ENCODE results near the gene NECTIN2. TPM values are rescaled to one million over a fixed set of nuclear protein-coding genes. Genes with fewer than 3 reads are reported as not detected.
A peak's percentile ranks its signal among the peaks of the same experiment; 100 is the strongest.
"Not testable (repeated sequence)": the region's sequence is repeated elsewhere in the genome, so short reads cannot be mapped to it uniquely, and the experiment has no call there.

NECTIN2 gene
- total RNA-seq, 4 donors from 2014 or later: 63.2 to 126 (median 90.4) TPM

- H3K9me3 ChIP-seq: no peaks in the 10 kb centered on the region
- DNase-seq (ENCODE audit: low spot score in 2 of 2): no peak
- peaks cover 0 to 27% (median 0%) of the 10 kb centered on the region in 3 donors for H3K36me3 ChIP-seq
- WGBS, 2 donors: 95 to 100% methylated on average over 1 of the region's 1 CpG
- H3K4me1 ChIP-seq: peaks cover 0 to 62% (median 6%) of the 10 kb centered on the region in 4 donors
- no peak for TF ChIP-seq POLR2A (IDR thresholded peaks at IDR 0.05)
- no peak for TF ChIP-seq EP300 (IDR thresholded peaks at IDR 0.05)
- no peak for TF ChIP-seq CTCF (IDR thresholded peaks at IDR 0.05)
- H3K4me3 ChIP-seq: no peak overlapping the region
- peak overlapping the region in 1 of 4 donors; percentile 49 for H3K27ac ChIP-seq
- H3K27me3 ChIP-seq: no peaks in the 10 kb centered on the region
Measured at GRCh38 chr19:44855606-44856005, 9.5 kb downstream of the NECTIN2 start.

- peaks cover 0 to 52% (median 6%) of the 10 kb centered on the region in 4 donors for H3K4me1 ChIP-seq
- no peak overlapping the region for H3K4me3 ChIP-seq
- no peaks in the 10 kb centered on the region for H3K27me3 ChIP-seq
- H3K36me3 ChIP-seq: peaks cover 0 to 24% (median 0%) of the 10 kb centered on the region in 3 donors
- TF ChIP-seq POLR2A (IDR thresholded peaks at IDR 0.05) (no peak), CTCF (IDR thresholded peaks at IDR 0.05) (no peak), EP300 (IDR thresholded peaks at IDR 0.05) (no peak)
- 41 to 53% methylated on average over 10 of the region's 10 CpGs for WGBS, 2 donors
- no peaks in the 10 kb centered on the region for H3K9me3 ChIP-seq
- DNase-seq (ENCODE audit: low spot score in 2 of 2): no peak
- H3K27ac ChIP-seq: peak overlapping the region in 3 of 4 donors; percentile 11 to 49 (median 16)
Measured at GRCh38 chr19:44856421-44857083, 10.5 kb downstream of the NECTIN2 start.

GRCh38 chr19:44857837-44858236 is 11.7 kb downstream of the NECTIN2 start:
- Histone ChIP-seq H3K36me3 (peaks cover 0 to 20% (median 0%) of the 10 kb centered on the region in 3 donors), H3K27me3 (no peaks in the 10 kb centered on the region), H3K4me1 (peaks cover 0 to 42% (median 6%) of the 10 kb centered on the region in 4 donors), H3K4me3 (no peak overlapping the region), H3K27ac (no peak overlapping the region), H3K9me3 (no peaks in the 10 kb centered on the region)
- TF ChIP-seq CTCF (IDR thresholded peaks at IDR 0.05): no peak
- no peak for TF ChIP-seq POLR2A (IDR thresholded peaks at IDR 0.05)
- no peak for TF ChIP-seq EP300 (IDR thresholded peaks at IDR 0.05)
- DNase-seq (ENCODE audit: low spot score in 2 of 2): no peak
- WGBS, 2 donors: 77 to 80% methylated on average over 4 of the region's 4 CpGs

DNA sequence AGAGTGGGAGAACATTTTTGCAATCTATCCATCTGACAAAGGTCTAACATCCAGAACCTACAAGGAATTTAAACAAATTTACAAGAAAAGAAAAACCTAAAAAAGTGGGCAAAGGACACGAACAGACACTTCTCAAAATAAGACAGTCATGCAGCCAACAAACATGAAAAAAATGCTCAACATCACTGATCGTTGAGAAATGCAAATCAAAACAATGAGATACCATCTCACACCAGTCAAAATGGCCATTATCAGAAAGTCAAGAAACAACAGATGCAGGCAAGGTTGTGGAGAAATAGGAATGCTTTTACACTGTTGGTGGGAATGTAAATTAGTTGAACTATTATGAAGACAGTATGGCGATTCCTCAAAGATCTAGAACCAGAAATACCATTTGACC is 15.5 kb downstream of the NECTIN2 start:
- H3K9me3 ChIP-seq; H3K4me3 ChIP-seq; DNase-seq (ENCODE audit: low spot score in 2 of 2); H3K27ac ChIP-seq; H3K27me3 ChIP-seq: not testable (repeated sequence)
- WGBS, 2 donors: 80 to 81% methylated on average over 3 of the region's 3 CpGs
- Histone ChIP-seq H3K4me1 (peaks cover 0 to 41% (median 2%) of the 10 kb centered on the region in 4 donors), H3K36me3 (peaks cover 0 to 27% (median 0%) of the 10 kb centered on the region in 3 donors)

- 78 to 88% methylated on average over 2 of the region's 2 CpGs for WGBS, 2 donors
- Histone ChIP-seq H3K36me3 (peaks cover 0 to 48% (median 0%) of the 10 kb centered on the region in 3 donors), H3K27ac (no peak overlapping the region)
Measured at GRCh38 chr19:44863990-44864389, 17.9 kb downstream of the NECTIN2 start.

More at GRCh38 chr19:44863990-44864389, 17.9 kb downstream of the NECTIN2 start:
- no peaks in the 10 kb centered on the region for H3K27me3 ChIP-seq
- TF ChIP-seq EP300 (IDR thresholded peaks at IDR 0.05) (no peak), POLR2A (IDR thresholded peaks at IDR 0.05) (no peak), CTCF (IDR thresholded peaks at IDR 0.05) (no peak)
- no peak for DNase-seq (ENCODE audit: low spot score in 2 of 2)
- H3K4me1 ChIP-seq: peaks cover 0 to 34% (median 0%) of the 10 kb centered on the region in 4 donors
- H3K4me3 ChIP-seq: no peak overlapping the region
- no peaks in the 10 kb centered on the region for H3K9me3 ChIP-seq

All from tibial nerve (tissue), 4 donors.